ENCODE results near the gene STEEP1.

DNA sequence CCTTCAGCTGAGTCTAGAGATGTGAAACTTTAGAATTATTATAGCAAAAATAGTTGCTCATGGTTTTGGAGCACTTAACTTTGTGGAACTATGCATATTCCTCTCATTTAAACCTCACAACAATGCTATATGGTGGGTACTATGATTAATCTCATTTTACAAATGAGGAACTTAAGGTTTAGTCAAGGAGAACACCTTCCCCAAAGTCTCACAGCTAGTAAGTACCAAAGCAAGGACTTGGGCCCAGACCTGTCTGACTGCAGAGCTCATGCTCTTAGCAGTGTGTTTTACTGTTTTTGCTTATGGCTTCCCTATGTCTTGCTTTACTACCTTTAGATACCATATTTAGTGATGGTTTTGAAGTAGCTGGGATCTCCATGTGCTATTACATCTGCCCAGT is 14.2 kb upstream of the STEEP1 start:
- TF ChIP-seq POLR2A (IDR thresholded peaks at IDR 0.05; ENCODE audit: low read depth, low read length) (no peak), TAF1 (IDR thresholded peaks at IDR 0.05; ENCODE audit: borderline replicate concordance, low read depth, low read length) (no peak), POLR2AphosphoS5 (IDR thresholded peaks at IDR 0.05; ENCODE audit: low read depth, low read length) (no peak)
